Neuron (in vitro differentiated cells): ENCODE data around the gene AP1G2.
"Not testable (repeated sequence)": the region's sequence is repeated elsewhere in the genome, so short reads cannot be mapped to it uniquely, and the experiment has no call there.

Experiments
- H2AFZ ChIP-seq: one replicate; pipeline ENCODE4 v1.6.1; 2013; ENCODE audit warnings: low read depth, mild to moderate bottlenecking, inconsistent platforms, low read length, moderate library complexity
- H3K27me3 ChIP-seq: one replicate; pipeline ENCODE4 v1.6.1; 2013; ENCODE audit warnings: low read length; ENCODE audit not compliant: insufficient read depth
- H3K36me3 ChIP-seq: one replicate; pipeline ENCODE4 v1.6.1; 2013; ENCODE audit warnings: low read length; ENCODE audit not compliant: insufficient read depth
- H3K4me1 ChIP-seq: one replicate; pipeline ENCODE4 v1.6.1; 2013; ENCODE audit warnings: low read length; ENCODE audit not compliant: insufficient read depth
- H3K4me3 ChIP-seq: 2 replicates; pipeline ENCODE4 v1.5.1; 2013; ENCODE audit warnings: mild to moderate bottlenecking, low read length, moderate library complexity
- H3K9me3 ChIP-seq: one replicate; pipeline ENCODE4 v1.6.1; 2013; ENCODE audit warnings: low read length

AP1G2 gene, protein sequence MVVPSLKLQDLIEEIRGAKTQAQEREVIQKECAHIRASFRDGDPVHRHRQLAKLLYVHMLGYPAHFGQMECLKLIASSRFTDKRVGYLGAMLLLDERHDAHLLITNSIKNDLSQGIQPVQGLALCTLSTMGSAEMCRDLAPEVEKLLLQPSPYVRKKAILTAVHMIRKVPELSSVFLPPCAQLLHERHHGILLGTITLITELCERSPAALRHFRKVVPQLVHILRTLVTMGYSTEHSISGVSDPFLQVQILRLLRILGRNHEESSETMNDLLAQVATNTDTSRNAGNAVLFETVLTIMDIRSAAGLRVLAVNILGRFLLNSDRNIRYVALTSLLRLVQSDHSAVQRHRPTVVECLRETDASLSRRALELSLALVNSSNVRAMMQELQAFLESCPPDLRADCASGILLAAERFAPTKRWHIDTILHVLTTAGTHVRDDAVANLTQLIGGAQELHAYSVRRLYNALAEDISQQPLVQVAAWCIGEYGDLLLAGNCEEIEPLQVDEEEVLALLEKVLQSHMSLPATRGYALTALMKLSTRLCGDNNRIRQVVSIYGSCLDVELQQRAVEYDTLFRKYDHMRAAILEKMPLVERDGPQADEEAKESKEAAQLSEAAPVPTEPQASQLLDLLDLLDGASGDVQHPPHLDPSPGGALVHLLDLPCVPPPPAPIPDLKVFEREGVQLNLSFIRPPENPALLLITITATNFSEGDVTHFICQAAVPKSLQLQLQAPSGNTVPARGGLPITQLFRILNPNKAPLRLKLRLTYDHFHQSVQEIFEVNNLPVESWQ

GRCh38 chr14:23567186-23568020 is at the start of gene AP1G2:
Gene AP1G2 (minus strand): TSS chr14:23567791. CDS start chr14:23567314, 477 bp downstream.
- H3K9me3 ChIP-seq: no peaks in the 10 kb centered on the region
- H3K4me3 ChIP-seq: peak within 1 kb of the TSS; percentile 40
- no peaks in the 10 kb centered on the region for H3K36me3 ChIP-seq
- H3K4me1 ChIP-seq: no peaks in the 10 kb centered on the region
- H3K27me3 ChIP-seq: peaks cover 47% of the 10 kb centered on the region
- no peak within 1 kb of the TSS for H2AFZ ChIP-seq

GRCh38 chr14:23615856-23616255 is 48.3 kb upstream of the AP1G2 start:
- no peaks in the 10 kb centered on the region for H3K9me3 ChIP-seq
- no peak overlapping the region for H3K4me3 ChIP-seq
- H3K27me3 ChIP-seq: peaks cover 11% of the 10 kb centered on the region
- no peaks in the 10 kb centered on the region for H3K4me1 ChIP-seq
- H2AFZ ChIP-seq: no peak overlapping the region
- H3K36me3 ChIP-seq: no peaks in the 10 kb centered on the region

DNA sequence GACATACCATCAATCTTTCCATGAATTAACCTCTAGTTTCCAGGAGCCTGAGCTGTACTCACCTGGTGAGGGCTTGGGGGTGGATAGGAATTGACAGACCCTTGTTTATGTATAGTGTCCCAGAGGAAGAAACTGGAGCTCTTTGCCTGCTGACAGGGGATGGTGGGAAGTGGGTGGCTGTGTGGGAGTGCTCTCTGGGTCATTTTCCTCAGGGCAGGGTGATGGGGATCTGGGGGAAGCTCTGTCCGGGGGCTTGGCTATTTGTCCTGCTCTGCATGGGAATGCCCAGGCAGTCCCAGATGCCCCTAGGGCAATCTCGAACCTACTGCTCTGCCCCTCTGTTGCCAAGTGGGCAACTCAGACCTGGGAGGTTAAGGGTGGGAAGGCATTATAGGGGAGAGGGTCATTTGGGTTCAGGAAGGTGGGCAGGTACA is 46.8 kb upstream of the AP1G2 start:
- Histone ChIP-seq H3K36me3 (no peaks in the 10 kb centered on the region), H3K4me1 (no peaks in the 10 kb centered on the region), H2AFZ (no peak overlapping the region), H3K9me3 (no peaks in the 10 kb centered on the region), H3K27me3 (peaks cover 11% of the 10 kb centered on the region), H3K4me3 (no peak overlapping the region)

DNA sequence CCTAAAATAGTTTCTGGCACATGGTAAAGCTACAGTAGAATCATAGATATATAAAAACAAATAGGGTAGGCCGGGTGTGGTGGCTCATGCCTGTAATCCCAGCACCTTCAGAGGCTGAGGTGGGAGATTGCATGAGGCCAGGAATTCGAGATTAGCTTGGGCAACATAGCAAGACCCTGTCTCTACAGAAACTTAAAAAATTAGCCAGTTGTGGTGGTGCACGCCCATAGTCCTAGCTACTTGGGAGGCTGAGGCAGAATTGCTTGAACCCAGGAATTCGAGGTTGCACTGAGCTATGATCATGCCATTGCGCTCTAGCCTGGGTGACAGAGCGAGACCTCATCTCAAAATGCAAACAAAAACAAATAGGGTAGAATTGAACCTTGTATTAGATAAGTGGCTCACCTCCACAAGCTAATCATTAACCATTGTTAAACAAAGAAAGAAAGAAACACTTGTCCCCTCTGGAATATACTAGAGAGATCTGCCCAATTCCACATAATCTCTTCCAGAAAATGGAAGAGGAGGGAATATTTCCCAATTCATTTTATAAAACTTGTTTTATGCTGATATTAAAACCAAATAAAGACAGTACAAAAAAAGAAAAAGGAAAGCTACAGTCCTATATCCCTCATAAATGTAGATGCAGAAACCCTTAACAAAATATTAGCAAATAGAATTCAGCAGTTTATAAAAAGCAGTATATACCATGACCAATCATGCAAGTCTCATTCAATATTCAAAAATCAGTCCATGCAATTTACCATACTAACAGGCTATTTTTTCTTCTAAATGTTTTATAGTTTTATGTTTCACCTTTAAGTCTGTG is 45.9 kb upstream of the AP1G2 start:
- H3K36me3 ChIP-seq: no peaks in the 10 kb centered on the region
- H3K4me1 ChIP-seq: no peaks in the 10 kb centered on the region
- H3K9me3 ChIP-seq: no peaks in the 10 kb centered on the region
- H3K4me3 ChIP-seq: no peak overlapping the region
- no peak overlapping the region for H2AFZ ChIP-seq
- H3K27me3 ChIP-seq: peaks cover 15% of the 10 kb centered on the region

GRCh38 chr14:23612802-23613201 is 45.2 kb upstream of the AP1G2 start:
- Histone ChIP-seq H3K4me3 (no peak overlapping the region), H3K27me3 (peaks cover 12% of the 10 kb centered on the region), H3K36me3 (no peaks in the 10 kb centered on the region), H3K4me1 (no peaks in the 10 kb centered on the region), H2AFZ (no peak overlapping the region), H3K9me3 (no peaks in the 10 kb centered on the region)

- H3K36me3 ChIP-seq: no peaks in the 10 kb centered on the region
- H3K4me3 ChIP-seq: no peak overlapping the region
- H3K4me1 ChIP-seq: no peaks in the 10 kb centered on the region
- H3K27me3 ChIP-seq: peaks cover 12% of the 10 kb centered on the region
- no peak overlapping the region for H2AFZ ChIP-seq
- no peaks in the 10 kb centered on the region for H3K9me3 ChIP-seq
Observed at GRCh38 chr14:23612354-23612732, 44.8 kb upstream of the AP1G2 start.

- no peaks in the 10 kb centered on the region for H3K9me3 ChIP-seq
- peaks cover 19% of the 10 kb centered on the region for H3K27me3 ChIP-seq
Observed at GRCh38 chr14:23610815-23611289, 43.3 kb upstream of the AP1G2 start.

DNA sequence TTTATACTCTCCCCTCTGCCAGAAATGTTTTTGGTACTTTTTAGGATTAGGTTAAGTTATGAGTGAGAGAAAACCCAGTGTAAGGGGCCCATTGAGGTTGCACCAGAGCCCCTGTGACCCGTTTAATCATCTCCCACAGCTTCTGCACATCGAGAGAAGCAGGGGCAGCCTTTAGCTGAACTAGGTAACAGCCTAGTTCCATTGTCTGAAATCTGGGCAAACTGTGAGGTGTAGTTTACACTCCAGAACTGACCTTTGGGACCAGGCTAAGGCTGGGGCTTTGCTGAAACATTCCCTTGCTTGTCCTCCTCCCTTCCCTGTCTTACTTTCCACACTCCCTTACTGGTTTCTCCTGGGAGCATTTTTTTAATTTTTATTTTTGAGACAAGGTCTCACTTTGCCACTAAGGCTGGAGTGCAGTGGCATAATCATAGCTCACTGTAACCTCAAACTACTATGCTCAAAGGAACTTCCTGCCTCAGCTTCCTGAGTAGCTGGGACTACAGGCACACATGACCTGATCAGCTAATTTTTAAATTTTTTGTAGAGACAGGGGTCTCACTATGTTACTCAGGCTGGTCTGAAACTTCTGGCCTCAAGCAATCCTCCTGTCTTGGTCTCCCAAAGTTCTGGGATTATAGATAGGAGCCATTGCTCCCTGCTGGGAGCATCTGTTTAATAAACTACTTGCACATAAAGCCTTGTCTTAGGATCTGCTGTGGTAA is 42.7 kb upstream of the AP1G2 start:
- peaks cover 22% of the 10 kb centered on the region for H3K27me3 ChIP-seq
- H3K36me3 ChIP-seq: no peaks in the 10 kb centered on the region
- no peaks in the 10 kb centered on the region for H3K4me1 ChIP-seq
- H3K9me3 ChIP-seq: no peaks in the 10 kb centered on the region
- no peak overlapping the region for H2AFZ ChIP-seq
- H3K4me3 ChIP-seq: no peak overlapping the region

More at GRCh38 chr14:23610815-23611289, 43.3 kb upstream of the AP1G2 start:
- no peak overlapping the region for H2AFZ ChIP-seq
- no peak overlapping the region for H3K4me3 ChIP-seq
- H3K4me1 ChIP-seq: no peaks in the 10 kb centered on the region
- H3K36me3 ChIP-seq: no peaks in the 10 kb centered on the region

GRCh38 chr14:23609411-23610089 is 42.0 kb upstream of the AP1G2 start:
- peaks cover 22% of the 10 kb centered on the region for H3K27me3 ChIP-seq
- H3K9me3 ChIP-seq, H3K4me3 ChIP-seq, H3K4me1 ChIP-seq, H3K36me3 ChIP-seq, H2AFZ ChIP-seq: not testable (repeated sequence)

DNA sequence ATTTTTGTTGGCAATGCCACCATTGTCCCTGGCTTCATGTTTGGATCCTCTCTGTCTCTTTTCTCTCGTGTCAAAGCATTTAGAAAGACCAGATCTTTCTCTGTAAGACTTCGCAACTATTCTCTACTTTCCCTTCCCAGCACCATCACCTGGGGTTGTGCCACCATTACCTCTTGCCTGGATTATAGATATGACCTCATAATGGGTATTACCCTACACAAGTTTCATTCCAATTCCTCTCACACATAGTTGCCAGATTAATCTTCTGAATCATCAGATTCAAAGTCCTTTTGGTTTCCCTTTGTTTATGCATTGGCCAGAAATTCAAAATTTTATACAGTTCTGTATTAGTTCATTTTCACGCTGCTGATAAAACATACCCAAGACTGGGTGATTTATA is 41.4 kb upstream of the AP1G2 start:
- Histone ChIP-seq H2AFZ (no peak overlapping the region), H3K27me3 (peaks cover 22% of the 10 kb centered on the region), H3K4me3 (no peak overlapping the region), H3K9me3 (no peaks in the 10 kb centered on the region), H3K36me3 (no peaks in the 10 kb centered on the region), H3K4me1 (no peaks in the 10 kb centered on the region)

- H3K27me3 ChIP-seq: peaks cover 21% of the 10 kb centered on the region
- H3K4me3 ChIP-seq: no peak overlapping the region
- H3K9me3 ChIP-seq: no peaks in the 10 kb centered on the region
- H2AFZ ChIP-seq: no peak overlapping the region
- no peaks in the 10 kb centered on the region for H3K4me1 ChIP-seq
- no peaks in the 10 kb centered on the region for H3K36me3 ChIP-seq
Observed at GRCh38 chr14:23608454-23608853, 40.9 kb upstream of the AP1G2 start.
